Gastroesophageal sphincter (tissue), 3 donors: ENCODE data around the gene RAB24.

ENCODE experiments used
- EP300 ChIP-seq: sonication (generic); formaldehyde crosslinking; IDR thresholded peaks from one replicate; pipeline ENCODE4 v1.6.1; 2017; ENCODE audit warnings: antibody characterized with exemption, mild to moderate bottlenecking
- POLR2AphosphoS5 ChIP-seq: sonication (generic); formaldehyde crosslinking; IDR thresholded peaks from one replicate; pipeline ENCODE4 v1.6.1; 2017; ENCODE audit warnings: antibody characterized with exemption
- TF ChIP-seq, protein P1 (sequence below), 4 experiments: fragments of 200-600 bp in 2 of 4; fragments of 450-650 bp in 2 of 4; sonication (generic) in 1 of 4; IDR thresholded peaks; one replicate each; pipeline ENCODE4 v1.5.1; 2017 to 2019; ENCODE audit warnings: antibody characterized with exemption in 4 of 4, mild to moderate bottlenecking in 2 of 4, moderate library complexity in 2 of 4

DNA sequence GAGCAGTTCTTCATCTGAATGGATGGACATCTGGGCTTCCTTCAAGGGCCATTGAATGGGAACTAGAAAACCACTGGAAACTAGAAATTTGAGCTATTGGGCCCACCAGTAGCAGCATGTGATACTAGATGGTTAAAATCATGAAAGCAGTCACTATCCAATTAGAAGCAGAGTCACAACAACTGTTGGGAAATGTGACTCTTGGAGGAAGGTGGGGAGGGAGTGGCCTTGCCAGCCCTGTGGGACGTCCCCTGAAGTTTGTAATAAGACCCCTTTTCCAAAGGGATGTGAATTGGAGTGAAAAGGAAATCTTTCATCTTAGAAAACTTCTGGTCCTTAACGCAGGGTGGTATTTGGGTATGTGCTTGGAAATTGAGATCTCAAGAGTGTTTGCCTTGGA, 5.6 kb downstream of the RAB24 start:
- TF ChIP-seq POLR2AphosphoS5 (no peak), EP300 (no peak)
- TF ChIP-seq, protein P1, sequence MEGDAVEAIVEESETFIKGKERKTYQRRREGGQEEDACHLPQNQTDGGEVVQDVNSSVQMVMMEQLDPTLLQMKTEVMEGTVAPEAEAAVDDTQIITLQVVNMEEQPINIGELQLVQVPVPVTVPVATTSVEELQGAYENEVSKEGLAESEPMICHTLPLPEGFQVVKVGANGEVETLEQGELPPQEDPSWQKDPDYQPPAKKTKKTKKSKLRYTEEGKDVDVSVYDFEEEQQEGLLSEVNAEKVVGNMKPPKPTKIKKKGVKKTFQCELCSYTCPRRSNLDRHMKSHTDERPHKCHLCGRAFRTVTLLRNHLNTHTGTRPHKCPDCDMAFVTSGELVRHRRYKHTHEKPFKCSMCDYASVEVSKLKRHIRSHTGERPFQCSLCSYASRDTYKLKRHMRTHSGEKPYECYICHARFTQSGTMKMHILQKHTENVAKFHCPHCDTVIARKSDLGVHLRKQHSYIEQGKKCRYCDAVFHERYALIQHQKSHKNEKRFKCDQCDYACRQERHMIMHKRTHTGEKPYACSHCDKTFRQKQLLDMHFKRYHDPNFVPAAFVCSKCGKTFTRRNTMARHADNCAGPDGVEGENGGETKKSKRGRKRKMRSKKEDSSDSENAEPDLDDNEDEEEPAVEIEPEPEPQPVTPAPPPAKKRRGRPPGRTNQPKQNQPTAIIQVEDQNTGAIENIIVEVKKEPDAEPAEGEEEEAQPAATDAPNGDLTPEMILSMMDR (IDR thresholded peaks at IDR 0.05) = no peak
